Suppressor macrophage treated with lipopolysaccharide for 4 hours (primary cell): ENCODE results near the gene ATP11A.
"Not testable (repeated sequence)": the region's sequence is repeated elsewhere in the genome, so short reads cannot be mapped to it uniquely, and the experiment has no call there.

Source experiments
- DNase-seq: peaks from one replicate; pipeline ENCODE4 v3.0.0-alpha.2; 2020

The ATP11A gene

GRCh38 chr13:112869202-112870050 is 179.6 kb downstream of the ATP11A start:
- no peak for DNase-seq

- no peak for DNase-seq
These were observed 180.2 kb downstream of the ATP11A start for GRCh38 chr13:112870051-112870331.

- DNase-seq, result no peak
These were observed 181.0 kb downstream of the ATP11A start for GRCh38 chr13:112870737-112871287.

GRCh38 chr13:112871742-112872141 is 181.9 kb downstream of the ATP11A start:
- DNase-seq, result no peak

GRCh38 chr13:112872657-112873631 is 183.1 kb downstream of the ATP11A start:
- DNase-seq, result not testable (repeated sequence)

GRCh38 chr13:112873851-112874750 is 184.3 kb downstream of the ATP11A start:
- peak; percentile 83 for DNase-seq

- no peak for DNase-seq
These were observed 185.0 kb downstream of the ATP11A start for GRCh38 chr13:112874751-112875300.

- DNase-seq, result no peak
These were observed 185.8 kb downstream of the ATP11A start for GRCh38 chr13:112875627-112876026.

GRCh38 chr13:112876305-112877000 is 186.6 kb downstream of the ATP11A start:
- DNase-seq, result no peak

GRCh38 chr13:112877066-112877465 is 187.2 kb downstream of the ATP11A start:
- no peak for DNase-seq

- DNase-seq, result no peak
These were observed 187.7 kb downstream of the ATP11A start for GRCh38 chr13:112877539-112877938.

- DNase-seq, result no peak
These were observed 188.4 kb downstream of the ATP11A start for GRCh38 chr13:112877976-112878955.

- DNase-seq, result no peak
These were observed 189.5 kb downstream of the ATP11A start for GRCh38 chr13:112879283-112879833.

GRCh38 chr13:112880221-112880641 is 190.4 kb downstream of the ATP11A start:
- DNase-seq, result no peak

GRCh38 chr13:112880976-112881540 is 191.2 kb downstream of the ATP11A start:
- DNase-seq, result no peak

- no peak for DNase-seq
These were observed 192.1 kb downstream of the ATP11A start for GRCh38 chr13:112881656-112882554.

GRCh38 chr13:112882555-112883024 is 192.8 kb downstream of the ATP11A start:
- no peak for DNase-seq

GRCh38 chr13:112883241-112883945 is 193.6 kb downstream of the ATP11A start:
- no peak for DNase-seq
